H9 (cell line): ENCODE data around the gene HEG1. TPM values are rescaled to one million over a fixed set of nuclear protein-coding genes. Genes with fewer than 3 reads are reported as not detected.

Experiments used
- DNase-seq: peaks from one replicate; pipeline ENCODE4 v3.0.0-alpha.2; 2017
- H2AFZ ChIP-seq: one replicate; pipeline ENCODE4 v1.6.1; 2013; ENCODE audit warnings: mild to moderate bottlenecking, low read length, control low read depth, moderate library complexity
- H2AK5ac ChIP-seq: 2 replicates; pipeline ENCODE4 v1.6.1; 2013; ENCODE audit warnings: low read length, control low read depth, mixed read lengths; ENCODE audit not compliant: insufficient read length
- H2BK120ac ChIP-seq: one replicate; pipeline ENCODE4 v1.6.1; 2013; ENCODE audit warnings: low read depth, mild to moderate bottlenecking, low read length, control low read depth, inconsistent platforms; ENCODE audit not compliant: poor library complexity, severe bottlenecking
- H2BK12ac ChIP-seq: 2 replicates; pipeline ENCODE4 v1.6.1; 2013; ENCODE audit warnings: low read length, control low read depth, mixed read lengths, low read depth; ENCODE audit not compliant: insufficient read length
- H2BK15ac ChIP-seq: 2 replicates; pipeline ENCODE4 v1.6.1; 2013; ENCODE audit warnings: low read depth, low read length, control low read depth
- H2BK20ac ChIP-seq: one replicate; pipeline ENCODE4 v1.6.1; 2013; ENCODE audit warnings: low read depth, mild to moderate bottlenecking, low read length, control low read depth, inconsistent platforms; ENCODE audit not compliant: poor library complexity, severe bottlenecking
- H2BK5ac ChIP-seq: 2 replicates; pipeline ENCODE4 v1.6.1; 2013; ENCODE audit warnings: low read length, control low read depth, mixed read lengths; ENCODE audit not compliant: insufficient read length
- H3K14ac ChIP-seq: 2 replicates; pipeline ENCODE4 v1.6.1; 2013; ENCODE audit warnings: low read length, control low read depth; ENCODE audit not compliant: insufficient read depth
- H3K18ac ChIP-seq: 2 replicates; pipeline ENCODE4 v1.6.1; 2013; ENCODE audit warnings: low read depth, mild to moderate bottlenecking, mixed read lengths, low read length, control low read depth; ENCODE audit not compliant: insufficient read length
- H3K23ac ChIP-seq: 2 replicates; pipeline ENCODE4 v1.6.1; 2013; ENCODE audit warnings: low read length, control low read depth, mixed read lengths, low read depth; ENCODE audit not compliant: insufficient read length
- H3K23me2 ChIP-seq: 2 replicates; pipeline ENCODE4 v1.6.1; 2013; ENCODE audit warnings: low read depth, mild to moderate bottlenecking, mixed read lengths, low read length, control low read depth; ENCODE audit not compliant: insufficient read length, poor library complexity, severe bottlenecking
- H3K27ac ChIP-seq: 2 replicates; pipeline ENCODE4 v1.5.1; 2013; ENCODE audit warnings: low read length, control low read depth, mixed read lengths, low read depth; ENCODE audit not compliant: insufficient read length
- H3K27me3 ChIP-seq: 2 replicates; pipeline ENCODE4 v1.6.1; 2013; ENCODE audit warnings: low read length, control low read depth, inconsistent platforms; ENCODE audit not compliant: insufficient read depth
- H3K4ac ChIP-seq: 2 replicates; pipeline ENCODE4 v1.6.1; 2013; ENCODE audit warnings: low read depth, mild to moderate bottlenecking, control low read depth, inconsistent platforms, low read length, moderate library complexity
- H3K4me1 ChIP-seq: 2 replicates; pipeline ENCODE4 v1.6.1; 2013; ENCODE audit warnings: low read length, control low read depth, inconsistent platforms; ENCODE audit not compliant: insufficient read depth
- H3K4me2 ChIP-seq: 2 replicates; pipeline ENCODE4 v1.6.1; 2013; ENCODE audit warnings: low read length, control low read depth, mixed read lengths; ENCODE audit not compliant: insufficient read length, insufficient read depth
- H3K56ac ChIP-seq: 2 replicates; pipeline ENCODE4 v1.6.1; 2013; ENCODE audit warnings: low read depth, mild to moderate bottlenecking, mixed read lengths, low read length, control low read depth; ENCODE audit not compliant: insufficient read length
- H3K79me1 ChIP-seq: 2 replicates; pipeline ENCODE4 v1.6.1; 2013; ENCODE audit warnings: low read depth, mild to moderate bottlenecking, moderate library complexity, low read length, control low read depth, inconsistent platforms; ENCODE audit not compliant: insufficient read depth, poor library complexity, severe bottlenecking
- H3K79me2 ChIP-seq: 2 replicates; pipeline ENCODE4 v1.6.1; 2013; ENCODE audit warnings: low read length, control low read depth, inconsistent platforms; ENCODE audit not compliant: insufficient read depth
- H3K9ac ChIP-seq: 2 replicates; pipeline ENCODE4 v1.6.1; 2013; ENCODE audit warnings: low read length, control low read depth, mixed read lengths; ENCODE audit not compliant: insufficient read length; ENCODE audit errors: extremely low read depth
- H3K9me3 ChIP-seq: one replicate; pipeline ENCODE4 v1.6.1; 2013; ENCODE audit warnings: low read depth, low read length, inconsistent platforms; ENCODE audit not compliant: control insufficient read depth
- H3T11ph ChIP-seq: one replicate; pipeline ENCODE4 v1.6.1; 2013; ENCODE audit warnings: mild to moderate bottlenecking, low read length, control low read depth, inconsistent platforms
- H4K20me1 ChIP-seq: one replicate; pipeline ENCODE4 v1.6.1; 2013; ENCODE audit not compliant: control insufficient read depth, insufficient read length, insufficient read depth
- H4K5ac ChIP-seq: 2 replicates; pipeline ENCODE4 v1.6.1; 2013; ENCODE audit warnings: low read depth, mild to moderate bottlenecking, mixed read lengths, low read length, control low read depth; ENCODE audit not compliant: insufficient read length
- H4K8ac ChIP-seq: replicated peaks from 2 replicates; pipeline ENCODE4 v1.6.1; 2013; ENCODE audit warnings: low read length, control low read depth, mixed read lengths, low read depth; ENCODE audit not compliant: insufficient read length
- H4K91ac ChIP-seq: 2 replicates; pipeline ENCODE4 v1.6.1; 2013; ENCODE audit warnings: low read depth, mild to moderate bottlenecking, moderate library complexity, mixed read lengths, low read length, control low read depth; ENCODE audit not compliant: insufficient read length
- H3K27ac Mint-ChIP-seq, 3 experiments: 2 replicates in 2 of 3; 3 replicates in 1 of 3; pipeline ENCODE4 v1.8.0; 2020 to 2021; ENCODE audit warnings: mixed read lengths in 3 of 3, mild to moderate bottlenecking in 1 of 3, moderate library complexity in 1 of 3
- H3K27me3 Mint-ChIP-seq: 2 replicates; pipeline ENCODE4 v1.8.0; 2021; ENCODE audit warnings: low read depth, mild to moderate bottlenecking, moderate library complexity, mixed read lengths
- H3K36me3 Mint-ChIP-seq, 3 experiments: 2 replicates in 2 of 3; 3 replicates in 1 of 3; pipeline ENCODE4 v1.8.0; 2020 to 2021; ENCODE audit warnings: low read depth in 3 of 3, mixed read lengths in 3 of 3; ENCODE audit not compliant: insufficient read depth in 1 of 3
- H3K4me1 Mint-ChIP-seq, 2 experiments: 2 replicates each; pipeline ENCODE4 v1.8.0; 2020; ENCODE audit warnings: mixed read lengths in 2 of 2
- H3K4me3 Mint-ChIP-seq, 2 experiments: 2 replicates in 1 of 2; 3 replicates in 1 of 2; pipeline ENCODE4 v1.8.0; 2020 to 2021; ENCODE audit warnings: mild to moderate bottlenecking in 2 of 2, mixed read lengths in 2 of 2, moderate library complexity in 1 of 2
- H3K9me3 Mint-ChIP-seq, 2 experiments: 2 replicates in 1 of 2; 3 replicates in 1 of 2; pipeline ENCODE4 v1.8.0; 2020; ENCODE audit warnings: mild to moderate bottlenecking in 2 of 2, mixed read lengths in 2 of 2, moderate library complexity in 1 of 2
- WGBS: extraction: QIAGEN DNeasy Blood & Tissue Kit; methylation state at CpG from one replicate; pipeline ENCODE4 v1.1.7; 2013; ENCODE audit warnings: missing lambda C conversion rate, low lambda C conversion rate, mixed read lengths; ENCODE audit not compliant: insufficient read length; ENCODE audit errors: extremely low coverage; 5-methylcytosine and 5-hydroxymethylcytosine counted together
- total RNA-seq: library from RNA; stranded (reverse); gene quantifications from 2 replicates; pipeline ENCODE4 v1.2.1, GENCODE V29; 2021
- TF ChIP-seq, protein P1 (sequence below): fragments of 200-600 bp; sonication (generic); conservative IDR thresholded peaks from 3 replicates; pipeline ENCODE4 v1.8.0; 2021; ENCODE audit warnings: antibody characterized with exemption, mild to moderate bottlenecking

The HEG1 gene
- total RNA-seq, 1 experiment from 2014 or later: 10.3 TPM

DNA sequence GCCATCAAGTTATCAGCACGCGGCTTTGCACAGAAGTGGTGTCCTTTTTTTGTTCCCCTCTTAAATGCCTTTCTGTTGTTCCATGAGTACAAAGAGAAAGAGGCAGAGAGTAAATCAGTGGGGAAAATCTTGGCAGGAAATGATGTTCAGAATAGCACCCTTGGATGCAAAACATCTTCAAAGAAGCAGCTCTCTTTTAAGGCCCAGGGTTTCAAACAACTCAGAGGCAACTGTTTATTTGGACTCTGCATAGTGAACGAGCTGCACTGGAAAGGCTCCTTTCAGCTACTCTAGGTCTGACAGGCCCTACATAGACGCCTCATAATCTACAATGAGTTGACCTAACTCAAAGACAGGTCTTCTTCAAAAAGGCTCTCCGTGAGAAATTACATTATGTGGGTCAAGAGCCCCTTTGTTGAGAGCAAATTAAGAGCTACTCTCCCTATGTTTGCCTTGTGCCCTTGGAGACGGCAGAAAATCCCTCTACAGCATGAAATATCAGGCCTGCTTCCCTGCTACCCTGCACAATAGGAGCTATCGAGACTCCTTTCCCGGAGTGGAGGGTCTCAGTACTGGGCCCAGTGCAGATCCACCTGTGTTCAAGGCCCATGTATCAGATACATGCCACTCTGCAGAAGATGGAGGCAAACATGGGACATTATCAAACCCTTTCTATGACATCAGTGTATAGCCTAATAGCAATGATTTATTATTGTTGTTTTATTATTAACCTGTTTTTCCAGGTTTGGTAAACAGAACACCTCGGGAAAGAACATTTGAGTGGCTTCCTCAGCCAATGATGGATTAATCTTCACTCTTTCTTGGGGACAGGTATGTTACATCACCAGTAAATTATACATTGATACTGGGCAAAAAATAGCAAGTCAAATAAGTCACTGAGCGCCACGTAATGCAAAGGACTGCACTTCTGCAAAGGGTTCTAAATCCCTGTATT lies 53.1 kb downstream of the HEG1 start:
- Histone ChIP-seq H3K27ac (no peak overlapping the region), H3K79me2 (no peaks in the 10 kb centered on the region), H3K23ac (no peak overlapping the region), H3K14ac (no peak overlapping the region), H2BK5ac (no peak overlapping the region), H4K8ac (no peak overlapping the region), H3K27me3 (no peaks in the 10 kb centered on the region), H2BK12ac (no peak overlapping the region), H3K79me1 (no peaks in the 10 kb centered on the region), H2AK5ac (no peak overlapping the region), H2BK120ac (no peak overlapping the region), H3K9me3 (no peaks in the 10 kb centered on the region), H2BK20ac (no peak overlapping the region), H3K18ac (no peak overlapping the region), H3K23me2 (no peaks in the 10 kb centered on the region), H4K5ac (no peak overlapping the region), H3K4me1 (no peaks in the 10 kb centered on the region), H3K4me2 (no peak overlapping the region), H2BK15ac (no peak overlapping the region), H3K4ac (no peak overlapping the region), H4K20me1 (no peaks in the 10 kb centered on the region), H2AFZ (no peak overlapping the region), H3T11ph (no peak overlapping the region), H3K56ac (no peak overlapping the region), H3K9ac (no peak overlapping the region), H4K91ac (no peak overlapping the region)
- H3K4me3 Mint-ChIP-seq: no peak overlapping the region
- no CpG with 5 or more reads among the region's 11 CpGs for WGBS
- no peak for DNase-seq
- TF ChIP-seq, protein P1, sequence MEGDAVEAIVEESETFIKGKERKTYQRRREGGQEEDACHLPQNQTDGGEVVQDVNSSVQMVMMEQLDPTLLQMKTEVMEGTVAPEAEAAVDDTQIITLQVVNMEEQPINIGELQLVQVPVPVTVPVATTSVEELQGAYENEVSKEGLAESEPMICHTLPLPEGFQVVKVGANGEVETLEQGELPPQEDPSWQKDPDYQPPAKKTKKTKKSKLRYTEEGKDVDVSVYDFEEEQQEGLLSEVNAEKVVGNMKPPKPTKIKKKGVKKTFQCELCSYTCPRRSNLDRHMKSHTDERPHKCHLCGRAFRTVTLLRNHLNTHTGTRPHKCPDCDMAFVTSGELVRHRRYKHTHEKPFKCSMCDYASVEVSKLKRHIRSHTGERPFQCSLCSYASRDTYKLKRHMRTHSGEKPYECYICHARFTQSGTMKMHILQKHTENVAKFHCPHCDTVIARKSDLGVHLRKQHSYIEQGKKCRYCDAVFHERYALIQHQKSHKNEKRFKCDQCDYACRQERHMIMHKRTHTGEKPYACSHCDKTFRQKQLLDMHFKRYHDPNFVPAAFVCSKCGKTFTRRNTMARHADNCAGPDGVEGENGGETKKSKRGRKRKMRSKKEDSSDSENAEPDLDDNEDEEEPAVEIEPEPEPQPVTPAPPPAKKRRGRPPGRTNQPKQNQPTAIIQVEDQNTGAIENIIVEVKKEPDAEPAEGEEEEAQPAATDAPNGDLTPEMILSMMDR: no peak
- no peaks in the 10 kb centered on the region for H3K27me3 Mint-ChIP-seq
- no peaks in the 10 kb centered on the region for H3K9me3 Mint-ChIP-seq
- H3K27ac Mint-ChIP-seq: peak overlapping the region in 1 of 3 experiments; percentile 19; a peak in 1 of 7 replicates
- H3K36me3 Mint-ChIP-seq: peaks cover 2 to 31% (median 12%) of the 10 kb centered on the region in 3 experiments; a peak in 5 of 7 replicates
- peaks cover 22 to 24% of the 10 kb centered on the region in 2 experiments for H3K4me1 Mint-ChIP-seq
